ENCODE measurements around the gene C2orf69. TPM values are rescaled to one million over a fixed set of nuclear protein-coding genes. Genes with fewer than 3 reads are reported as not detected.

C2orf69 gene
- total RNA-seq, 1 donor from 2014 or later, result 8.8 TPM

DNA sequence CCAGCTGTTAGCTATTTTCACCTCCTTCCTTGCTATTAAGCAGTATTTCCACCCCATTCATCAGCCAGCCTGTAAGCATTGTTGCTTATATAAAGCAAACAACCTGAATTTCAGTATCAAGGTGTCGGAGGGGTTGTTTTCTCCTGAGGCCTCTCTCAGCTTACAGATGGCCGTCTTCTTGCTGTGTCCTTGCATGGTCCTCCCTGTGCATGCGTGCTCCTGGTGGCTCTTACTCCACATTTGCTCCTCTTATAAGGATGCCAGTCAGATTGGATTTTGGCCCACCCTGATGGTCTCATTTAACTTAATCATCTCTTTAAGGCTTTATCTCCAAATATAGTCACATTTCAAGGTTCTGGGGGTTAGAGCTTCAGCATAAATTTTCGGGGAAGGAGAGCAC lies 46.9 kb downstream of the C2orf69 start:
- Mint-ChIP-seq H3K4me3 (ENCODE audit: unreplicated experiment) (no peak overlapping the region), H3K36me3 (ENCODE audit: unreplicated experiment) (peaks cover 32% of the 10 kb centered on the region), H3K9me3 (ENCODE audit: unreplicated experiment) (no peaks in the 10 kb centered on the region)

DNA sequence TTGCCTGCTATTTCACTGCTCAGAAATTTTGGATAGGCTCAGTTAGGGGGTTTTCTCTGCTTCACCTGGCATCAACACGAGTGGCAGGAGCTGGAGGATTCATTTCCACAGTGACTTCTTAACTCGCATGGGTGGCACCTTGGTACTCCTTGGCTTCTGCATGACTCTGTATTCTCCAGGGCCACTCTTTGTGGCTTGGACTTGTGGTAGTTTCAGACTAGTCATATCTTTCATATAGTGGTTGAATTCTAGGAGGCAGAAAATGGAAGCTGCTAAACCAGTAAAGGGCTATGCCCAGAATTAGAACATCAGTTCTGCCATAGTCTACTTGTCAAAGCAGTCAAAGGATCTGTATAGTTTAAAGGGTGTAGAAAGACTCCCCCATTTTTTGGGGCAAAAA lies 51.1 kb downstream of the C2orf69 start:
- peaks cover 42% of the 10 kb centered on the region for H3K36me3 Mint-ChIP-seq (ENCODE audit: unreplicated experiment)
- no peak overlapping the region for H3K4me3 Mint-ChIP-seq (ENCODE audit: unreplicated experiment)
- peaks cover 13% of the 10 kb centered on the region for H3K4me1 Mint-ChIP-seq (ENCODE audit: unreplicated experiment)

More for the DNA sequence above, 46.9 kb downstream of the C2orf69 start:
- TF ChIP-seq, protein P1, sequence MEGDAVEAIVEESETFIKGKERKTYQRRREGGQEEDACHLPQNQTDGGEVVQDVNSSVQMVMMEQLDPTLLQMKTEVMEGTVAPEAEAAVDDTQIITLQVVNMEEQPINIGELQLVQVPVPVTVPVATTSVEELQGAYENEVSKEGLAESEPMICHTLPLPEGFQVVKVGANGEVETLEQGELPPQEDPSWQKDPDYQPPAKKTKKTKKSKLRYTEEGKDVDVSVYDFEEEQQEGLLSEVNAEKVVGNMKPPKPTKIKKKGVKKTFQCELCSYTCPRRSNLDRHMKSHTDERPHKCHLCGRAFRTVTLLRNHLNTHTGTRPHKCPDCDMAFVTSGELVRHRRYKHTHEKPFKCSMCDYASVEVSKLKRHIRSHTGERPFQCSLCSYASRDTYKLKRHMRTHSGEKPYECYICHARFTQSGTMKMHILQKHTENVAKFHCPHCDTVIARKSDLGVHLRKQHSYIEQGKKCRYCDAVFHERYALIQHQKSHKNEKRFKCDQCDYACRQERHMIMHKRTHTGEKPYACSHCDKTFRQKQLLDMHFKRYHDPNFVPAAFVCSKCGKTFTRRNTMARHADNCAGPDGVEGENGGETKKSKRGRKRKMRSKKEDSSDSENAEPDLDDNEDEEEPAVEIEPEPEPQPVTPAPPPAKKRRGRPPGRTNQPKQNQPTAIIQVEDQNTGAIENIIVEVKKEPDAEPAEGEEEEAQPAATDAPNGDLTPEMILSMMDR (IDR thresholded peaks at IDR 0.05), result no peak
- H3K27ac Mint-ChIP-seq (ENCODE audit: unreplicated experiment), result no peak overlapping the region
- no peak for DNase-seq (ENCODE audit: extremely low spot score, unreplicated experiment)
- H3K4me1 Mint-ChIP-seq (ENCODE audit: unreplicated experiment), result peaks cover 39% of the 10 kb centered on the region
- no peaks in the 10 kb centered on the region for H3K27me3 Mint-ChIP-seq (ENCODE audit: unreplicated experiment)

DNA sequence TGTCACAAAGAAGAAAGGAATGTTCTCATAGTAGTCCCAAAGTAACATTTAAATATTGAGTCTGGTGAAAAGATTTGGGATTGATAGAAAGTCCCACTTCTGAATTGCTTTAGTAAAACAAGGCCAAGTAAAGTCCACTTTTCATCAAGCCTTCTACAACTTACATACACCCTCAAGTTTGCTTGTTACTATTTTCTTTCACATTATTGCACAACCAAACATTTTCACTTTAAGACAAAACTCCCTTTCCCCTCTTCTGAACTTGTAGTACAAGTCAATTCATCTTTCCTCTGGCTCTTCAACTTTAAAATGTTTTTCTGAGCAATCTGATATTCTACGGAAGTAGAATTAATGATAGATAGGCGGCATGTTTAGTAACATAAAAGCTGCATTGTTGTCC lies 55.3 kb downstream of the C2orf69 start:
- Mint-ChIP-seq H3K27ac (ENCODE audit: unreplicated experiment) (no peak overlapping the region), H3K36me3 (ENCODE audit: unreplicated experiment) (peaks cover 27% of the 10 kb centered on the region), H3K4me3 (ENCODE audit: unreplicated experiment) (no peak overlapping the region), H3K4me1 (ENCODE audit: unreplicated experiment) (no peaks in the 10 kb centered on the region), H3K27me3 (ENCODE audit: unreplicated experiment) (no peaks in the 10 kb centered on the region), H3K9me3 (ENCODE audit: unreplicated experiment) (no peaks in the 10 kb centered on the region)
- no peak for DNase-seq (ENCODE audit: extremely low spot score, unreplicated experiment)
- TF ChIP-seq, protein P1 (IDR thresholded peaks at IDR 0.05), result no peak

More for the DNA sequence above, 51.1 kb downstream of the C2orf69 start:
- H3K9me3 Mint-ChIP-seq (ENCODE audit: unreplicated experiment), result no peaks in the 10 kb centered on the region
- no peak overlapping the region for H3K27ac Mint-ChIP-seq (ENCODE audit: unreplicated experiment)
- no peak for DNase-seq (ENCODE audit: extremely low spot score, unreplicated experiment)
- TF ChIP-seq, protein P1 (IDR thresholded peaks at IDR 0.05), result no peak
- no peaks in the 10 kb centered on the region for H3K27me3 Mint-ChIP-seq (ENCODE audit: unreplicated experiment)

DNA sequence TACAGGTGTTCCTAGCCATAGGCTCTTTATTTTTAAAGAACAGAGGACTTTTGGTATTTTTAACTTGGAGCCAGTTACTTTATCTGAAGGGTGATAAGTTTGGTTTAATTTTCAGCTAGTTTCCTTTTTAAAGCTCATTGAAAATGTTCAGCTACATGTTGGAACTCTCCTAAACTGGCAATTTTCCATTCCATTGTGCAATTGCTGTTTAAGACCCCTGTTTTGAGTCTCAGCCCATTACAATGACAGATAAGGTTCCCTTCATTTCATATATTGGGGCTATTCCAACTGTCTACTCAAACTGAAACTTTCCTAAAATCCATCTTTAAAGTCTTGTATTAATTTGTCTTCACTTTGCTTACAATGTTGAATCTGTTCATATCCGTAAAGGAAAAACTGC lies 55.9 kb downstream of the C2orf69 start:
- no peak for DNase-seq (ENCODE audit: extremely low spot score, unreplicated experiment)
- TF ChIP-seq, protein P1 (IDR thresholded peaks at IDR 0.05), result no peak
- Mint-ChIP-seq H3K4me1 (ENCODE audit: unreplicated experiment) (no peaks in the 10 kb centered on the region), H3K36me3 (ENCODE audit: unreplicated experiment) (peaks cover 22% of the 10 kb centered on the region), H3K27me3 (ENCODE audit: unreplicated experiment) (no peaks in the 10 kb centered on the region), H3K4me3 (ENCODE audit: unreplicated experiment) (no peak overlapping the region), H3K9me3 (ENCODE audit: unreplicated experiment) (no peaks in the 10 kb centered on the region), H3K27ac (ENCODE audit: unreplicated experiment) (no peak overlapping the region)

DNA sequence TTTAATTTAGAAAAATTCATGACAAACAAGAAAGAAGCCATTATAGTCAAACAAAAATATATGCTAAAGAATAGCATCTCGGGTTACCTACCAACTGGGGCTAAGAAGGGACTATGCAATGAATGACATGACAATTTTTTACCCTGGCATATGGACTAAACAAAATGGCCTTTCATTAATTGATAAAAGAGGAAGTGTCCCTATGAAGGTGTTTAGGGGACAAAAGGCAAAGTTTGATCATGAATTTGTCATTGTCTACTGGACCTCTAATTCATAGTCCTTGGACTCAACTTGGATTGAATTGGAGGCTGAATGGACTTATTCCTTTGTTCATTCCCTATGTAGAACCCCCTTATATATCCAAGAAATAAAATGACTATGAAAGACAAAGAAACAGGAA lies 57.0 kb downstream of the C2orf69 start:
- H3K27ac Mint-ChIP-seq (ENCODE audit: unreplicated experiment), result no peak overlapping the region
- peaks cover 17% of the 10 kb centered on the region for H3K36me3 Mint-ChIP-seq (ENCODE audit: unreplicated experiment)
- DNase-seq (ENCODE audit: extremely low spot score, unreplicated experiment), result no peak
- no peaks in the 10 kb centered on the region for H3K9me3 Mint-ChIP-seq (ENCODE audit: unreplicated experiment)
- no peak overlapping the region for H3K4me3 Mint-ChIP-seq (ENCODE audit: unreplicated experiment)
- no peaks in the 10 kb centered on the region for H3K27me3 Mint-ChIP-seq (ENCODE audit: unreplicated experiment)
- H3K4me1 Mint-ChIP-seq (ENCODE audit: unreplicated experiment), result no peaks in the 10 kb centered on the region
- TF ChIP-seq, protein P1 (IDR thresholded peaks at IDR 0.05), result no peak

Measured in osteocyte (in vitro differentiated cells).